HG03378 (cell line): ENCODE results near the gene DMXL1.

Experiments used
- ATAC-seq: cut with Tn5 transposase; IDR thresholded peaks from one replicate; pipeline ENCODE4 v1.9.1; 2021; ENCODE audit warnings: mild to moderate bottlenecking, moderate library complexity; ENCODE audit not compliant: unreplicated experiment

DMXL1 gene

GRCh38 chr5:119286511-119287488 lies 215.9 kb downstream of the DMXL1 start:
- peak; percentile 6 for ATAC-seq

GRCh38 chr5:119287547-119288111 lies 216.7 kb downstream of the DMXL1 start:
- ATAC-seq, result peak; percentile 41

- no peak for ATAC-seq
Measured at GRCh38 chr5:119288379-119289033, 217.6 kb downstream of the DMXL1 start.

GRCh38 chr5:119289438-119290044 lies 218.7 kb downstream of the DMXL1 start:
- no peak for ATAC-seq

GRCh38 chr5:119290161-119290569 lies 219.3 kb downstream of the DMXL1 start:
- ATAC-seq, result peak; percentile 90

GRCh38 chr5:119290607-119291006 lies 219.7 kb downstream of the DMXL1 start:
- ATAC-seq, result no peak

GRCh38 chr5:119291056-119291455 lies 220.2 kb downstream of the DMXL1 start:
- ATAC-seq, result no peak

GRCh38 chr5:119291877-119292276 lies 221.0 kb downstream of the DMXL1 start:
- ATAC-seq, result no peak

GRCh38 chr5:119292701-119293515 lies 222.0 kb downstream of the DMXL1 start:
- ATAC-seq, result no peak

GRCh38 chr5:119293516-119293829 lies 222.6 kb downstream of the DMXL1 start:
- no peak for ATAC-seq
